Neural crest cell (in vitro differentiated cells): ENCODE data around the gene WFDC12. TPM values are rescaled to one million over a fixed set of nuclear protein-coding genes. Genes with fewer than 3 reads are reported as not detected.

Experiments
- DNase-seq: peaks from one replicate; pipeline ENCODE4 v3.0.0; 2021; ENCODE audit warnings: low read depth, mixed read lengths, low spot score
- H3K27ac Mint-ChIP-seq: one replicate; pipeline ENCODE4 v1.8.0; 2021; ENCODE audit warnings: mild to moderate bottlenecking, mixed read lengths; ENCODE audit not compliant: unreplicated experiment
- H3K27me3 Mint-ChIP-seq: 2 replicates; pipeline ENCODE4 v1.8.0; 2021; ENCODE audit warnings: low read depth, mild to moderate bottlenecking, mixed read lengths
- H3K36me3 Mint-ChIP-seq: 2 replicates; pipeline ENCODE4 v1.8.0; 2021; ENCODE audit warnings: low read depth, mild to moderate bottlenecking, mixed read lengths
- H3K4me1 Mint-ChIP-seq: 2 replicates; pipeline ENCODE4 v1.8.0; 2021; ENCODE audit warnings: mixed read lengths
- H3K4me3 Mint-ChIP-seq: one replicate; pipeline ENCODE4 v1.8.0; 2021; ENCODE audit warnings: mild to moderate bottlenecking, mixed read lengths
- H3K9me3 Mint-ChIP-seq: 2 replicates; pipeline ENCODE4 v1.8.0; 2021; ENCODE audit warnings: mixed read lengths
- total RNA-seq: library from RNA; stranded (reverse); gene quantifications from 2 replicates; pipeline ENCODE4 v1.2.1, GENCODE V29; 2021
- TF ChIP-seq, protein P1 (sequence below): fragments of 200-600 bp; sonication (generic); conservative IDR thresholded peaks from 2 replicates; pipeline ENCODE4 v1.5.0; 2021; ENCODE audit warnings: antibody characterized with exemption, mild to moderate bottlenecking

The WFDC12 gene
- total RNA-seq, 1 donor from 2014 or later, result not detected

DNA sequence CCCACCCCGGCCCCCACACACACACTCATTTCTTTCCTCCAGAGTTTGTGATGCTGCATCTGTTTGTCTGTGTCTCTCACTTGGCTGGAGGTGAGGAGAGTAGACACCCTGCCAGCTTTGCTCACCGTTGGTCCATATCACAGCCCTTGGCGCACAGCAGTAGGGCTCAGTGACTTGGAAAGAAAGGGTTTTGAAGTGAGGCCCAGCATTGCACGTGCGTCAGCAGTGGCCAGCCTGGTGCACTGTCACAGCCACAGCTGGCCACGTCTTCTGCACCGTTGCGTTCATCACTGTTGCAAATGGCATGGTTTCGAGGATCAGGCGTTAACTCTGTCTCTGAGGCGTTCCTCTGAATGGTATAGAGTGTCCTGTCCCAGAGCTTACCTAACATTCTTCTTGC, 13.0 kb downstream of the WFDC12 start:
- Mint-ChIP-seq H3K9me3 (no peaks in the 10 kb centered on the region), H3K4me1 (no peaks in the 10 kb centered on the region), H3K27me3 (peaks cover 37% of the 10 kb centered on the region), H3K4me3 (no peak overlapping the region), H3K36me3 (no peaks in the 10 kb centered on the region), H3K27ac (no peak overlapping the region)
- DNase-seq, result no peak
- TF ChIP-seq, protein P1, sequence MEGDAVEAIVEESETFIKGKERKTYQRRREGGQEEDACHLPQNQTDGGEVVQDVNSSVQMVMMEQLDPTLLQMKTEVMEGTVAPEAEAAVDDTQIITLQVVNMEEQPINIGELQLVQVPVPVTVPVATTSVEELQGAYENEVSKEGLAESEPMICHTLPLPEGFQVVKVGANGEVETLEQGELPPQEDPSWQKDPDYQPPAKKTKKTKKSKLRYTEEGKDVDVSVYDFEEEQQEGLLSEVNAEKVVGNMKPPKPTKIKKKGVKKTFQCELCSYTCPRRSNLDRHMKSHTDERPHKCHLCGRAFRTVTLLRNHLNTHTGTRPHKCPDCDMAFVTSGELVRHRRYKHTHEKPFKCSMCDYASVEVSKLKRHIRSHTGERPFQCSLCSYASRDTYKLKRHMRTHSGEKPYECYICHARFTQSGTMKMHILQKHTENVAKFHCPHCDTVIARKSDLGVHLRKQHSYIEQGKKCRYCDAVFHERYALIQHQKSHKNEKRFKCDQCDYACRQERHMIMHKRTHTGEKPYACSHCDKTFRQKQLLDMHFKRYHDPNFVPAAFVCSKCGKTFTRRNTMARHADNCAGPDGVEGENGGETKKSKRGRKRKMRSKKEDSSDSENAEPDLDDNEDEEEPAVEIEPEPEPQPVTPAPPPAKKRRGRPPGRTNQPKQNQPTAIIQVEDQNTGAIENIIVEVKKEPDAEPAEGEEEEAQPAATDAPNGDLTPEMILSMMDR, result no peak

DNA sequence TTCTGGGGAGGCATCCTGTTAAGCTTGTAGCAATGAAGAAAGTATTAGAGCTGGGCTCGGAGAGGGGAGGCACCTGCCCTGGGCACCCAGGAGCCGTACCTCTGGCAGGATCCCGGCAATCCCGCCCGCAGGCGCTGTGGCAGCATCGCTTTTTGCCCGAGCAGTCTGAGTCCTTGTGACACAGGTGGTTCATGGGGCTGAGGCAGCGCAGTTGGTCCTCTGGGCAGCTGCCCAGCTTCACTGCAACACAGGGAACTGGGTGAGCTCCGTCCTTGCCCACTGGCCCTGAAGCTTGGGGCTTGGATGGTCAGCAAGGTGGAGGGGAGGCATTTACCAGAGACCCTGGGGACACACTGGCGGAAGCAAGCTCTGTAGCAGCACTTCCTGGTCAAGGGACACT, 14.0 kb downstream of the WFDC12 start:
- no peak overlapping the region for H3K27ac Mint-ChIP-seq
- no peak for DNase-seq
- TF ChIP-seq, protein P1, result no peak
- H3K4me1 Mint-ChIP-seq, result no peaks in the 10 kb centered on the region
- no peaks in the 10 kb centered on the region for H3K9me3 Mint-ChIP-seq
- peaks cover 36% of the 10 kb centered on the region for H3K27me3 Mint-ChIP-seq
- no peaks in the 10 kb centered on the region for H3K36me3 Mint-ChIP-seq
- no peak overlapping the region for H3K4me3 Mint-ChIP-seq

DNA sequence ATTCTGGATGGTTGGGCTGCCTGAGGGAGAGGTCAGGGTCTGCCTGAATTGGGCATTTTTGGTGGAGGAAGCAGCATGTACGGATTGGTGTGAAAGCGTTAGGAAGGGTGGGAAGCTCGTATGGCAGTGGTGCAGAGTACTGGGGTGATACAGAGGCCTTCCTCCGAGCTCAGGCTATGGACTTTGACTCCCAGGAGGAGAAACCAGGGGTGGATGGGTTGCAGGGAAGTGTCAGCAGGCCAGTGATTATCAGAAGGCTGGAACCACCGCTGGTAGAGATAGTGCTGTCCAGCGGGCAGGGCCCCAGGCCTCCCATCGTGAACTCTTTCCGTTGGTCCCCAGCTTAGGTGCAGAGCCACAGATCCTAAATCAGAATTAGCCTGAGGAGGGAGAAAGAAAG, 14.6 kb downstream of the WFDC12 start:
- TF ChIP-seq, protein P1, result no peak
- no peak for DNase-seq
- no peaks in the 10 kb centered on the region for H3K4me1 Mint-ChIP-seq
- H3K27ac Mint-ChIP-seq, result no peak overlapping the region
- no peaks in the 10 kb centered on the region for H3K36me3 Mint-ChIP-seq
- H3K4me3 Mint-ChIP-seq, result no peak overlapping the region
- H3K9me3 Mint-ChIP-seq, result no peaks in the 10 kb centered on the region
- peaks cover 36% of the 10 kb centered on the region for H3K27me3 Mint-ChIP-seq

DNA sequence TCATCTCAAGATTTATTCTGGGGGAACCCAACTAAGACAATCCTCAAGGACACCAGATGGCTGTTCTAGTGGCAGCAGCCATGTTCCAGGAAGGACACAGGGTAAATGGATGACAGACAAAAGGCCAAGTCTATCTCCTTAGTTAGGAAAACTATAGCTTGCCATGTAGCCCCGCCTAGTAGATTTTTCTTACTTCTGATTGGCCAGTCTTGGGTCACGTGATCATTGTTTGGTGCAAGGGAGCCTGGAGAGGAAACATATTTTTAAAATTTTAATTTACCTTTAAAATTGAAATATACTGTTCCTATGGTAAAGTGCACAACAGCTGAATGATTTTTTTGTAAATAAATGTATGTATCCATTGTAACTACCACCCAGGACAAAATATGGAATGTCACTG, 18.9 kb downstream of the WFDC12 start:
- TF ChIP-seq, protein P1, result no peak
- no peak for DNase-seq
- H3K4me1 Mint-ChIP-seq, result peaks cover 3% of the 10 kb centered on the region
- H3K36me3 Mint-ChIP-seq, result no peaks in the 10 kb centered on the region
- no peak overlapping the region for H3K27ac Mint-ChIP-seq
- peaks cover 54% of the 10 kb centered on the region for H3K27me3 Mint-ChIP-seq
- H3K9me3 Mint-ChIP-seq, result no peaks in the 10 kb centered on the region
- H3K4me3 Mint-ChIP-seq, result no peak overlapping the region

DNA sequence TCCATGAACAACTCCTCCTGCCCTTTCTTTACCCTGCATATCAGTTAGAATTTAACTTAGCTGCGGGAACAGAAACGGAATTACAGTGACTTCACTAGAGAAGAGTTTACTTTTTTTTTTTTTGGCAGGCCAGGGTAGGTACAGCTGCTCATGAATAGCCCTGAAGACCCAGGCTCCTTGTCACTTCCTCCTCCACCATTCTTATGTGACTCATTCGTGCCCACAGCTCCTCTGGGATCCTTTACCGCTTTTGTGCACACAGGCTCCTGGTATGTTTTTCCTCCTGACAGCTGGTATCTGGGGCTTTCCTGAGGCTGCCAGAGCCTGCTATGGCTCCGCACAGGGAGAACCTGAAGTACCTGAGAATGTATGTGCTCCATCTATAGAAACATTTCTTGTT, 19.5 kb downstream of the WFDC12 start:
- no peaks in the 10 kb centered on the region for H3K36me3 Mint-ChIP-seq
- H3K4me1 Mint-ChIP-seq, result peaks cover 3% of the 10 kb centered on the region
- peaks cover 60% of the 10 kb centered on the region for H3K27me3 Mint-ChIP-seq
- H3K27ac Mint-ChIP-seq, result no peak overlapping the region
- H3K9me3 Mint-ChIP-seq, result no peaks in the 10 kb centered on the region
- TF ChIP-seq, protein P1, result no peak
- no peak for DNase-seq
- no peak overlapping the region for H3K4me3 Mint-ChIP-seq

DNA sequence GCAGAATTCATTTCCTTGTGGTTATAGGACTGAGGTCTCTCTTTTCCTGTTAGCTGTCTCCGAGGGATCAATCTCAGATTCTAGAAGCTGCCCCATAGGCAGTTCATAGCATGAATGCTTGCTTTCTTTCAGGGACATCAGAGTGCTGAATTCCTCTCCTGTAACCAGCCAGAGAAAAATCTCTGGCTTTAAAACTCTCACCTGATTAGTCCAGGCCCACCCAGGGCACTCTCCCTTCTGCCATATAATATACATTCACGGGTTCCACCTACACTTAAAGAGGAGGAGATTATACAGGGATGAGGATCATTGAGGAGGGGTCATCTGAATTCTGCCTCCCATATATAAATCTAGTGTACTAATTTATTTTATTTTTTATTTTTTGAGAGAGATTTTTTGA, 21.2 kb downstream of the WFDC12 start:
- TF ChIP-seq, protein P1, result no peak
- DNase-seq, result no peak
- H3K36me3 Mint-ChIP-seq, result no peaks in the 10 kb centered on the region

More for the DNA sequence above, 21.2 kb downstream of the WFDC12 start:
- Mint-ChIP-seq H3K4me3 (no peak overlapping the region), H3K27ac (no peak overlapping the region), H3K27me3 (peaks cover 66% of the 10 kb centered on the region), H3K4me1 (peaks cover 3% of the 10 kb centered on the region), H3K9me3 (no peaks in the 10 kb centered on the region)
